ENCODE data around the gene IPO13. TPM values are rescaled to one million over a fixed set of nuclear protein-coding genes. Genes with fewer than 3 reads are reported as not detected.

Gene IPO13
- total RNA-seq, 2 donors from 2014 or later, result 25.9 to 28.1 TPM

DNA sequence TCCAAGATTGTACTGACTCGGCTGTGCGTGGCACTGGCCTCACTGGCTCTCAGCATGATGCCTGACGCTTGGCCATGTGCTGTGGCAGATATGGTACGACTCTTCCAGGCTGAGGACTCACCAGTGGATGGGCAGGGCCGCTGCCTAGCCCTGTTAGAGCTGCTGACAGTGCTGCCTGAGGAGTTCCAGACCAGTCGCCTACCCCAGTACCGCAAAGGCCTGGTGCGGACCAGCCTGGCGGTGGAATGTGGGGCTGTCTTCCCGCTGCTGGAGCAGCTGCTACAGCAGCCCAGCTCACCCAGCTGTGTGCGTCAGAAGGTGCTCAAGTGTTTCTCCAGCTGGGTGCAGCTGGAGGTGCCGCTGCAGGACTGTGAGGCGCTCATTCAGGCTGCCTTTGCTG, 2.9 kb downstream of the IPO13 start:
- H3K27me3 ChIP-seq, result no peaks in the 10 kb centered on the region
- no peaks in the 10 kb centered on the region for H3K9me3 ChIP-seq
- TF ChIP-seq CTCF (IDR thresholded peaks at IDR 0.05), result no peak
- peaks cover 6% of the 10 kb centered on the region for H3K36me3 ChIP-seq
- DNase-seq (ENCODE audit: low spot score), result no peak
- peaks cover 0 to 33% of the 10 kb centered on the region in 2 donors for H3K4me1 ChIP-seq
- H3K27ac ChIP-seq, result no peak overlapping the region
- H3K4me3 ChIP-seq, result no peak overlapping the region

GRCh38 chr1:43951021-43951985, 4.6 kb downstream of the IPO13 start:
- Histone ChIP-seq H3K27ac (no peak overlapping the region), H3K4me1 (peaks cover 0 to 22% of the 10 kb centered on the region in 2 donors), H3K9me3 (no peaks in the 10 kb centered on the region), H3K4me3 (no peak overlapping the region), H3K36me3 (peaks cover 6% of the 10 kb centered on the region), H3K27me3 (no peaks in the 10 kb centered on the region)
- no peak for TF ChIP-seq CTCF (IDR thresholded peaks at IDR 0.05)
- no peak for DNase-seq (ENCODE audit: low spot score)

DNA sequence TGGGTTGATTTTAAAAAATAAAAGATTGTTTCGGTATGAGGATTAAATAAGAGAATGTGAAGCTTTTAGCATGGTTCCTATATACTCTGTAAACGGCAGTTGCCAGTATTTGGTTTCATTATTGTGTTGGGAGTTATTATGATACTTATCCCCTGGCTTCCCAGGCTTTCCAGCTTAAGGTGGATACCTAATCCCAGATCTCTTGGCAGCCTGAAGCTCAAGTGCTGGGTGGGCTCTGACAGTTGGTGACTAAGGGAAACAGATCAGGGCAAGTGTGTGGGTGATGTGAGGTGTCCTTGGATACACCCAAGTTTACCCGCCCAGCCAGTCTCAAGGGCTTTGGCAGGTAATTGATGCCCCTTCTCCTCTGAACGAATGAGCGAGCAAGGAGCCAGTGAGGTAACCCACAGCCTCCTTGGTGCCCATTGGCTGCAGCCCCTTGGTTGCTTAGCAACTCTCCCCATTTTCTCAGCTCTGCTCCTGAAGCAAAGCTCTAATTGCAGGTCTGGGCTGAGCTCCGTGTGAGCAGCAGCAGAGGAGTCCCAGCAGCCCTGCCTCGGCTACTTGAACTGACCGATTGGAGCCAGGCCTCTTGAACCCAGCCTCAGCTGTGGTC, 6.1 kb downstream of the IPO13 start:
- Histone ChIP-seq H3K4me1 (peaks cover 0 to 13% of the 10 kb centered on the region in 2 donors), H3K36me3 (peaks cover 21% of the 10 kb centered on the region), H3K4me3 (no peak overlapping the region)

GRCh38 chr1:43953361-43953760, 6.6 kb downstream of the IPO13 start:
- Histone ChIP-seq H3K27ac (no peak overlapping the region), H3K9me3 (no peaks in the 10 kb centered on the region), H3K4me1 (peaks cover 0 to 8% of the 10 kb centered on the region in 2 donors), H3K4me3 (no peak overlapping the region), H3K36me3 (peaks cover 27% of the 10 kb centered on the region), H3K27me3 (no peaks in the 10 kb centered on the region)
- no peak for DNase-seq (ENCODE audit: low spot score)
- no peak for TF ChIP-seq CTCF (IDR thresholded peaks at IDR 0.05)

More for the DNA sequence above, 6.1 kb downstream of the IPO13 start:
- DNase-seq (ENCODE audit: low spot score), result no peak
- no peaks in the 10 kb centered on the region for H3K9me3 ChIP-seq
- no peaks in the 10 kb centered on the region for H3K27me3 ChIP-seq
- H3K27ac ChIP-seq, result no peak overlapping the region
- no peak for TF ChIP-seq CTCF (IDR thresholded peaks at IDR 0.05)

DNA sequence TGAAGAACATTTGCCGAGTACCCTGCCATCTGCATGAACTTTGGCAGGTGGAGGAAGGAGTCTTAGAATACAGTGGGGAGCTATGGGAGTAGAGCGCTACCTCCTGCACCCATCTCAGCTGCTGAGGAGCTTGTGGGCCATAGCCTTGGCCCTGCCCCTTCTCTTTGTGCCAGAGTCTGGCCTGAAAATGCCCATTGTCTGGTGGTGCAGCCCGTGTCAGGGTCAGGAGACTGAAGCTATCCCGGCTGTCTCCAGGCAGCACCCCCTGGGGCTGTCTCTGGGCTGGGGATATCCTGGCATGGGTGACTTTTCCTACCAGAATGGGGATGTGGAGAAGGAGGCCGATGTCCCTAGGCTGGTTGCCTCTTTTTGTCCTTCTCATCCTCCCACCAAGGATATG, 7.3 kb downstream of the IPO13 start:
- no peaks in the 10 kb centered on the region for H3K27me3 ChIP-seq

More for the DNA sequence above, 7.3 kb downstream of the IPO13 start:
- Histone ChIP-seq H3K27ac (no peak overlapping the region), H3K36me3 (peaks cover 33% of the 10 kb centered on the region), H3K4me3 (no peak overlapping the region), H3K9me3 (no peaks in the 10 kb centered on the region), H3K4me1 (peaks cover 0 to 1% of the 10 kb centered on the region in 2 donors)
- DNase-seq (ENCODE audit: low spot score), result no peak
- TF ChIP-seq CTCF (IDR thresholded peaks at IDR 0.05), result no peak

All from right atrium auricular region (tissue), 2 donors.